PFSK-1 (cell line): ENCODE measurements around the gene ZMAT5.

Experiments used
- FOXP2 ChIP-seq: optimal IDR thresholded peaks from 2 replicates; pipeline ENCODE3; 2011; ENCODE audit warnings: borderline replicate concordance, control low read depth, inconsistent platforms; ENCODE audit not compliant: insufficient read depth; ENCODE audit errors: extremely low read length, extremely low read depth
- POLR2AphosphoS5 ChIP-seq: IDR thresholded peaks from 2 replicates; pipeline ENCODE4 v1.6.1; 2012; ENCODE audit warnings: low read depth, mild to moderate bottlenecking, control low read depth, low read length, moderate library complexity
- REST ChIP-seq, 2 experiments: IDR thresholded peaks; 2 replicates each; pipeline versions ENCODE4 v1.6.1 to v1.8.0; 2011 to 2012; ENCODE audit warnings: low read depth in 2 of 2, low read length in 2 of 2, control low read depth in 1 of 2, inconsistent platforms in 1 of 2, mild to moderate bottlenecking in 1 of 2, moderate library complexity in 1 of 2; ENCODE audit not compliant: insufficient read depth in 1 of 2
- SIN3A ChIP-seq: IDR thresholded peaks from 2 replicates; pipeline ENCODE4 v1.6.1; 2012; ENCODE audit warnings: mild to moderate bottlenecking, low read length, moderate library complexity, borderline replicate concordance; ENCODE audit not compliant: insufficient read depth
- TAF1 ChIP-seq: IDR thresholded peaks from 2 replicates; pipeline ENCODE4 v1.6.1; 2012; ENCODE audit warnings: low read length, control low read depth, borderline replicate concordance; ENCODE audit not compliant: insufficient read depth

The ZMAT5 gene

GRCh38 chr22:29744902-29745301 lies 21.9 kb downstream of the ZMAT5 start:
- no peak for TF ChIP-seq TAF1
- no peak for TF ChIP-seq POLR2AphosphoS5
- TF ChIP-seq REST (IDR thresholded peaks at IDR 0.05; ENCODE audit: insufficient read depth in 1 of 2, low read depth in 2 of 2, low read length in 2 of 2): no peak
- no peak for TF ChIP-seq SIN3A
- no peak for TF ChIP-seq FOXP2

- no peak for TF ChIP-seq TAF1
- no peak for TF ChIP-seq FOXP2
- no peak for TF ChIP-seq REST (IDR thresholded peaks at IDR 0.05; ENCODE audit: insufficient read depth in 1 of 2, low read depth in 2 of 2, low read length in 2 of 2)
Observed at GRCh38 chr22:29742326-29742725, 24.5 kb downstream of the ZMAT5 start.

GRCh38 chr22:29741926-29742325 lies 24.9 kb downstream of the ZMAT5 start:
- TF ChIP-seq FOXP2 (no peak), TAF1 (no peak), POLR2AphosphoS5 (no peak), SIN3A (no peak), REST (IDR thresholded peaks at IDR 0.05; ENCODE audit: insufficient read depth in 1 of 2, low read depth in 2 of 2, low read length in 2 of 2) (no peak)

GRCh38 chr22:29740216-29740615 lies 26.6 kb downstream of the ZMAT5 start:
- TF ChIP-seq TAF1 (no peak), FOXP2 (no peak), POLR2AphosphoS5 (no peak), SIN3A (no peak), REST (IDR thresholded peaks at IDR 0.05; ENCODE audit: insufficient read depth in 1 of 2, low read depth in 2 of 2, low read length in 2 of 2) (no peak)

- TF ChIP-seq FOXP2: no peak
- no peak for TF ChIP-seq TAF1
- no peak for TF ChIP-seq REST (IDR thresholded peaks at IDR 0.05; ENCODE audit: insufficient read depth in 1 of 2, low read depth in 2 of 2, low read length in 2 of 2)
- TF ChIP-seq POLR2AphosphoS5: no peak
- no peak for TF ChIP-seq SIN3A
Observed at GRCh38 chr22:29739346-29739875, 27.4 kb downstream of the ZMAT5 start.
